Heart right ventricle (tissue), 16 donors: ENCODE measurements around the gene DDAH1. TPM values are rescaled to one million over a fixed set of nuclear protein-coding genes. Genes with fewer than 3 reads are reported as not detected.
A peak's percentile ranks its signal among the peaks of the same experiment; 100 is the strongest.
"Not testable (repeated sequence)": the region's sequence is repeated elsewhere in the genome, so short reads cannot be mapped to it uniquely, and the experiment has no call there.

Experiments used
- ATAC-seq, 8 donors: fragments of 200-7000 bp; cut with Tn5 transposase; one replicate each; pipeline ENCODE4 v1.9.1; 2020; ENCODE audit warnings: mild to moderate bottlenecking in 8 of 8, moderate library complexity in 8 of 8, moderate number of reproducible peaks in 1 of 8
- DNase-seq, 2 donors: peaks; one replicate each; pipeline ENCODE4 v3.0.0-alpha.2; 2020
- H3K27ac ChIP-seq, 10 donors: fragments of 200-600 bp; sonication (generic) in 2 of 10; one replicate each; pipeline versions ENCODE4 v1.5.0 to v1.8.0; 2020 to 2022; ENCODE audit warnings: mild to moderate bottlenecking in 3 of 10
- H3K27me3 ChIP-seq, 7 donors: fragments of 200-600 bp; one replicate each; pipeline ENCODE4 v1.8.0; 2021 to 2022; ENCODE audit warnings: mild to moderate bottlenecking in 2 of 7
- H3K36me3 ChIP-seq, 9 donors: fragments of 200-600 bp; sonication (generic) in 1 of 9; one replicate each; pipeline versions ENCODE4 v1.5.0 to v1.8.0; 2020 to 2022; ENCODE audit warnings: mild to moderate bottlenecking in 2 of 9
- H3K4me1 ChIP-seq, 9 donors: fragments of 200-600 bp; sonication (generic) in 1 of 9; one replicate each; pipeline versions ENCODE4 v1.5.0 to v1.8.0; 2020 to 2022; ENCODE audit warnings: mild to moderate bottlenecking in 4 of 9
- H3K4me3 ChIP-seq, 10 donors: fragments of 200-600 bp; sonication (generic) in 2 of 10; one replicate each; pipeline versions ENCODE4 v1.5.0 to v1.8.0; 2020 to 2022; ENCODE audit warnings: mild to moderate bottlenecking in 7 of 10, moderate library complexity in 2 of 10
- H3K9me3 ChIP-seq, 11 donors: fragments of 200-600 bp in 10 of 11; sonication (generic) in 2 of 11; one replicate each; pipeline versions ENCODE4 v1.5.0 to v1.8.0; 2013 to 2022; ENCODE audit warnings: mild to moderate bottlenecking in 2 of 11, control low read depth in 1 of 11, moderate library complexity in 1 of 11
- CTCF ChIP-seq, 9 donors: fragments of 200-600 bp; sonication (generic) in 2 of 9; IDR thresholded peaks; one replicate each; pipeline versions ENCODE4 v1.5.0 to v1.8.0; 2021 to 2022; ENCODE audit warnings: antibody characterized with exemption in 9 of 9, mild to moderate bottlenecking in 5 of 9, moderate library complexity in 1 of 9
- WGBS, 2 donors: extraction: QIAGEN DNeasy Blood & Tissue Kit; methylation state at CpG; one replicate each; pipeline ENCODE4 v1.1.7; 2013; ENCODE audit warnings: inconsistent platforms in 1 of 2; 5-methylcytosine and 5-hydroxymethylcytosine counted together
- intact Hi-C, 10 donors: fragments of 100-400 bp; cut with DNase I; formaldehyde crosslinking; loops; one replicate each; pipeline versions ENCODE4 v1.11.1 to v1.14.2; 2022
- polyA plus RNA-seq, 2 donors: library from polyadenylated mRNA; stranded (reverse); fragments of 200-250 nt; gene quantifications; one replicate each; pipeline ENCODE4 v1.2.3, GENCODE V29; 2013
- total RNA-seq, 10 donors: library from RNA; stranded (reverse); fragmentation: NEBNext Ultra II Directional in 3 of 10; extraction: Animal tissue kit (Norgen Biotek cat#: 25700) in 3 of 10; gene quantifications; one replicate each; pipeline versions ENCODE4 v1.2.1 to v1.2.4, GENCODE V29; 2021 to 2023
- donor health status: Arrhythmogenic right ventricular cardiomyopathy.
- donor health status: ischemic (EF 13 %, LVEDD 7.1; RV severe dilation, severe dysfunction).
- donor health status: healthy with polysubstance abuse.
- donor health status: DM: no; HTN: yes; CAD: no.
- donor health status: DM: no; HTN: no; CAD: no.
- donor health status: ischemic (EF 25% LVEDD 6.9; RV normal size, moderate dysfunction).
- donor health status: ischemic (EF 25% LVEDD 5.7; RV mildly dilated, moderate dysfunction).
- donor health status: healthy.
- donor health status: DM: yes; HTN: yes; CAD: no.
- donor health status: Ischemic cardiomyopathy.
- donor health status: ischemic (EF 35%, LVEDD 5.7; RV mildly dilated, moderate dysfunction).
- donor health status: nonischemic (EF 11% LVEDD 7.7; RV severe dilation, severe dysfunction).
- donor health status: DM: yes; HTN: yes; CAD: no.
- donor health status: PGD.
- donor health status: ischemic (EF 29% LVEDD 5.4; RV normal size, mild dysfunction).
- donor health status: nonischemic (EF 23%, LVEDD 6.1; RV moderate dilation, normal function).

DDAH1 gene
- total and polyA plus RNA-seq, 12 donors: 2.7 to 29.0 (median 16.6) TPM

DNA sequence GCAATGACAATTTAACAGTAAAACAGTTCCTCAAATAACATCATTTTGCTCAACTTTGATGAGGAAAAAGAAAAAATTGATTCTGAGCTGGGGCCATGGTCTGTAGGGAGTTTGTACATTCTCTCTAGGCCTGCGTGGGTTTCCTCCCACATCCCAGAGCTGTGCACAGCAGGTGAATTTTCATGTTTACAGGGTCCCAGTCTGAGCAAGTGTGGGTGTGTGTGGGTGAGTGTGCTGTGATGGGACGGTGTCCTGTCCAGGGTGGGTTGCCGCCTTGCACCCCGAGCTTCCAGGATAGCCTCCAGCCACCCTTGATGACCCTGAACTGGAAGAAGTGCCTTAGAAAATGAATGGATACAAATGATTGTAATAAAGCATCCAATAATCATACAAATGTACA, 112.9 kb downstream of the DDAH1 start:
- intact Hi-C loops: no loop called here
- ATAC-seq: no peak
- Histone ChIP-seq H3K27ac (no peak overlapping the region), H3K9me3 (no peaks in the 10 kb centered on the region), H3K4me1 (peaks cover 0 to 19% (median 0%) of the 10 kb centered on the region in 9 donors), H3K27me3 (no peaks in the 10 kb centered on the region), H3K4me3 (no peak overlapping the region), H3K36me3 (peaks cover 0 to 18% (median 0%) of the 10 kb centered on the region in 9 donors)
- 93 to 95% methylated on average over 4 of the region's 4 CpGs for WGBS, 2 donors
- no peak for DNase-seq
- no peak for TF ChIP-seq CTCF (IDR thresholded peaks at IDR 0.05)

DNA sequence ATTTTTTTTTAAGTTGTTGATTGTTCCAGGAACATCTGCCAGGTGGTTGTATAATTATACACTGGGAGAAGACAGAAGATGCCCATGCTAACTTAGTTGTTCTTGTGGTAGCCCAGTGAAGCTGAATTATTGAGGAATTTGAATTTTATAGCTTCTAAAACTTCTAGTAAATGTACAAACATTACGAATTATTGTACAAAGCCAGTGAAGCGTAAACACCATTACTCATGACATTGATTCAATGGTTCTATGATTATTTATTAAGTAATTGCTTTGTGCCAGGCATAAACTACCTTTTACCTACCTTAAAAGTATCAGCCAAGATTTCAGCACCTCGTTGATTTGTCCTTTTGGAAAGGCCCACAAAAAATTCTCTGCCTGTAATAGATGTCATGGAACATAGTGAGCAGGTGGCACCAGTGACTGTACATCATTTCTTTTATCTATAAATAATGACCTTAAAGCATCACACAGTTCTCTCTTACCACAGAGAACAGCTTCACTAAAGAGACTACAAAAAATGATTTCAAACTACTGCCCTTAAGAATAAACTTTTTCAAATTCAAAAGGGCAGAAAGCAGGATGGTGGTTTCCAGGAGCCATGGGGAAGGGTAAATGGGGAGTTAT, 113.6 kb downstream of the DDAH1 start:
- intact Hi-C loops: no loop called here
- H3K27me3 ChIP-seq: no peaks in the 10 kb centered on the region
- TF ChIP-seq CTCF (IDR thresholded peaks at IDR 0.05): no peak
- DNase-seq (no peak), ATAC-seq (no peak)
- H3K9me3 ChIP-seq: no peaks in the 10 kb centered on the region
- peaks cover 0 to 19% (median 0%) of the 10 kb centered on the region in 9 donors for H3K4me1 ChIP-seq
- WGBS, 2 donors: 84 to 87% methylated on average over 3 of the region's 3 CpGs
- H3K4me3 ChIP-seq: no peak overlapping the region
- H3K36me3 ChIP-seq: peaks cover 0 to 18% (median 0%) of the 10 kb centered on the region in 9 donors
- no peak overlapping the region for H3K27ac ChIP-seq

- ATAC-seq (no peak), DNase-seq (no peak)
- peak overlapping the region in 1 of 10 donors; percentile 35 for H3K27ac ChIP-seq
- H3K4me1 ChIP-seq: peaks cover 0 to 23% (median 0%) of the 10 kb centered on the region in 9 donors
- no peaks in the 10 kb centered on the region for H3K9me3 ChIP-seq
- H3K36me3 ChIP-seq: peaks cover 0 to 18% (median 0%) of the 10 kb centered on the region in 9 donors
- TF ChIP-seq CTCF (IDR thresholded peaks at IDR 0.05): no peak
- H3K27me3 ChIP-seq: no peaks in the 10 kb centered on the region
- no peak overlapping the region for H3K4me3 ChIP-seq
- WGBS, 2 donors: 90 to 92% methylated on average over 3 of the region's 3 CpGs
- intact Hi-C loops: loop anchor here in 2 of 10 donors (2.0 to 10.0 kb wide), 2 partner anchors 40 to 46 kb away; no protein-coding TSS in a partner anchor
Measured at GRCh38 chr1:85349224-85349623, 115.7 kb downstream of the DDAH1 start.

- Histone ChIP-seq H3K4me3 (no peak overlapping the region), H3K4me1 (peaks cover 0 to 26% (median 13%) of the 10 kb centered on the region in 9 donors), H3K36me3 (peaks cover 0 to 18% (median 0%) of the 10 kb centered on the region in 9 donors), H3K27me3 (no peaks in the 10 kb centered on the region), H3K27ac (peak overlapping the region in 4 of 10 donors; percentile 18 to 71 (median 51)), H3K9me3 (no peaks in the 10 kb centered on the region)
- no peak for TF ChIP-seq CTCF (IDR thresholded peaks at IDR 0.05)
- intact Hi-C loops: loop anchor here in 2 of 10 donors (2.0 to 10.0 kb wide), 2 partner anchors 39 to 47 kb away; no protein-coding TSS in a partner anchor
- peak in 7 of 8 donors; percentile 57 to 75 (median 69) for ATAC-seq
- 43 to 68% methylated on average over 2 of the region's 2 CpGs for WGBS, 2 donors
- no peak for DNase-seq
Measured at GRCh38 chr1:85347908-85348307, 117.1 kb downstream of the DDAH1 start.

DNA sequence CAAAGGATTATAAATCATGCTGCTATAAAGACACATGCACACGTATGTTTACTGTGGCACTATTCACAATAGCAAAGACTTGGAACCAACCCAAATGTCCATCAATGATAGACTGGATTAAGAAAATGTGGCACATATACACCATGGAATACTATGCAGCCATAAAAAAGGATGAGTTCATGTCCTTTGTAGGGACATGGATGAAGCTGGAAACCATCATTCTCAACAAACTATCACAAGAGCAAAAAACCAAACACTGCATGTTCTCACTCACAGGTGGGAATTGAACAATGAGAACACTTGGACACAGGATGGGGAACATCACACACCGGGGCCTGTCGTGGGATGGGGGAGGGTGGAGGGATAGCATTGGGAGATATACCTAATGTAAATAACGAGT, 117.7 kb downstream of the DDAH1 start:
- Histone ChIP-seq H3K27ac (peak overlapping the region in 3 of 10 donors; percentile 35 to 71 (median 67)), H3K36me3 (peaks cover 0 to 18% (median 0%) of the 10 kb centered on the region in 9 donors), H3K4me1 (peaks cover 0 to 26% (median 17%) of the 10 kb centered on the region in 9 donors)
- H3K9me3 ChIP-seq, ATAC-seq, H3K27me3 ChIP-seq, DNase-seq, H3K4me3 ChIP-seq: not testable (repeated sequence)
- intact Hi-C loops: loop anchor here in 2 of 10 donors (10.0 kb wide), 1 partner anchor 48 kb away; no protein-coding TSS in a partner anchor
- WGBS, 2 donors: 80 to 95% methylated on average over 4 of the region's 4 CpGs
